Body of pancreas (tissue), 4 donors: Measurements from ENCODE around the gene MAP7D1. TPM values are rescaled to one million over a fixed set of nuclear protein-coding genes. Genes with fewer than 3 reads are reported as not detected.
A peak's percentile ranks its signal among the peaks of the same experiment; 100 is the strongest.

Source experiments
- ATAC-seq: fragments of 150-250 bp; one replicate; pipeline ENCODE4 v1.9.1; 2016
- DNase-seq, 4 donors: peaks; one replicate each; pipeline ENCODE4 v3.0.0-alpha.2; 2019
- H3K27ac ChIP-seq, 4 donors: fragments of 200-600 bp; sonication (generic); 1 replicate in 3 of 4; 2 replicates in 1 of 4; pipeline versions ENCODE4 v1.5.1 to v1.6.1; 2016 to 2019; ENCODE audit warnings: mild to moderate bottlenecking in 1 of 4, mixed read lengths in 1 of 4, moderate library complexity in 1 of 4
- H3K27me3 ChIP-seq, 2 donors: fragments of 200-600 bp; sonication (generic); one replicate each; pipeline ENCODE4 v1.6.0; 2016; ENCODE audit warnings: mild to moderate bottlenecking in 1 of 2
- H3K36me3 ChIP-seq, 2 donors: fragments of 200-600 bp; sonication (generic); replicated peaks in 1 of 2; 2 replicates each; pipeline ENCODE4 v1.5.1; 2016; ENCODE audit warnings: low read depth in 2 of 2; ENCODE audit not compliant: insufficient read depth in 1 of 2
- H3K4me1 ChIP-seq: fragments of 200-600 bp; sonication (generic); one replicate; pipeline ENCODE4 v1.6.0; 2016
- H3K4me3 ChIP-seq, 2 donors: fragments of 200-600 bp; sonication (generic); 1 replicate in 1 of 2; 2 replicates in 1 of 2; pipeline ENCODE4 v1.5.1; 2016 to 2019
- H3K9me3 ChIP-seq, 3 donors: fragments of 200-600 bp; sonication (generic); 1 replicate in 2 of 3; 2 replicates in 1 of 3; pipeline ENCODE4 v1.5.1; 2016
- CTCF ChIP-seq, 7 experiments: fragments of 450-650 bp in 4 of 7; fragments of 200-600 bp in 3 of 7; sonication (generic) in 3 of 7; IDR thresholded peaks; one replicate each; pipeline ENCODE4 v1.5.1; 2016 to 2019; ENCODE audit warnings: antibody characterized with exemption in 7 of 7
- POLR2A ChIP-seq, 3 donors: fragments of 450-650 bp; IDR thresholded peaks; one replicate each; pipeline ENCODE4 v1.6.1; 2016; ENCODE audit warnings: antibody characterized with exemption in 3 of 3, mild to moderate bottlenecking in 2 of 3
- WGBS, 2 donors: methylation state at CpG; one replicate each; pipeline ENCODE4 v1.1.5; 2017; 5-methylcytosine and 5-hydroxymethylcytosine counted together
- intact Hi-C: fragments of 100-400 bp; cut with DNase I; formaldehyde crosslinking; loops from one replicate; pipeline ENCODE4 v1.15.1; 2023
- total RNA-seq, 2 donors: library from RNA; depleted of rRNA; stranded (reverse); fragments of >200 nt; gene quantifications; one replicate each; pipeline ENCODE4 v1.1.0, GENCODE V29; 2016

MAP7D1 gene
- total RNA-seq, 2 donors from 2014 or later: 32.9 to 97.2 TPM

- H3K9me3 ChIP-seq: no peaks in the 10 kb centered on the region
- no peak for TF ChIP-seq CTCF (IDR thresholded peaks at IDR 0.05)
- TF ChIP-seq POLR2A (IDR thresholded peaks at IDR 0.05): no peak
- ATAC-seq: no peak
- H3K27me3 ChIP-seq: no peaks in the 10 kb centered on the region
- H3K27ac ChIP-seq: no peak overlapping the region
- H3K36me3 ChIP-seq: no peaks in the 10 kb centered on the region
- DNase-seq: no peak
- intact Hi-C loops: no loop called here
- no peaks in the 10 kb centered on the region for H3K4me1 ChIP-seq
- no peak overlapping the region for H3K4me3 ChIP-seq
- 75 to 86% methylated on average over 2 to 5 of the region's 5 CpGs for WGBS, 2 donors
Measured at GRCh38 chr1:36116901-36117300, 39.1 kb upstream of the MAP7D1 start.

GRCh38 chr1:36118447-36119204 is 37.3 kb upstream of the MAP7D1 start:
- H3K9me3 ChIP-seq: no peaks in the 10 kb centered on the region
- whole genome bisulfite sequencing, 2 donors: 58 to 62% methylated on average over 3 to 10 of the region's 10 CpGs
- no peaks in the 10 kb centered on the region for H3K27me3 ChIP-seq
- no peak for ATAC-seq
- intact Hi-C loops: no loop called here
- H3K36me3 ChIP-seq: no peaks in the 10 kb centered on the region
- H3K4me3 ChIP-seq: no peak overlapping the region
- DNase-seq: no peak
- TF ChIP-seq POLR2A (IDR thresholded peaks at IDR 0.05) (no peak), CTCF (IDR thresholded peaks at IDR 0.05) (no peak)
- H3K27ac ChIP-seq: no peak overlapping the region
- no peaks in the 10 kb centered on the region for H3K4me1 ChIP-seq

GRCh38 chr1:36119456-36119855 is 36.5 kb upstream of the MAP7D1 start:
- Histone ChIP-seq H3K36me3 (no peaks in the 10 kb centered on the region), H3K4me3 (no peak overlapping the region), H3K27ac (no peak overlapping the region), H3K4me1 (no peaks in the 10 kb centered on the region), H3K27me3 (no peaks in the 10 kb centered on the region), H3K9me3 (no peaks in the 10 kb centered on the region)
- ATAC-seq (no peak), DNase-seq (no peak)
- intact Hi-C loops: no loop called here
- TF ChIP-seq CTCF (IDR thresholded peaks at IDR 0.05) (no peak), POLR2A (IDR thresholded peaks at IDR 0.05) (no peak)
- WGBS, 2 donors: 49% methylated on average over 9 of the region's 9 CpGs; no CpG with 5 or more reads in 1 of the 2 donors

- peaks cover 0 to 9% of the 10 kb centered on the region in 2 donors for H3K27me3 ChIP-seq
- intact Hi-C loops: no loop called here
- peaks cover 5% of the 10 kb centered on the region for H3K4me1 ChIP-seq
- no peak overlapping the region for H3K4me3 ChIP-seq
- TF ChIP-seq CTCF (IDR thresholded peaks at IDR 0.05) (no peak), POLR2A (IDR thresholded peaks at IDR 0.05) (no peak)
- H3K27ac ChIP-seq: peak overlapping the region in 1 of 4 donors; percentile 44
- H3K36me3 ChIP-seq: no peaks in the 10 kb centered on the region
- no peaks in the 10 kb centered on the region for H3K9me3 ChIP-seq
- ATAC-seq: no peak
- no peak for DNase-seq
- WGBS, 2 donors: 82 to 85% methylated on average over 10 to 12 of the region's 12 CpGs
Measured at GRCh38 chr1:36122062-36123030, 33.6 kb upstream of the MAP7D1 start.
